Measurements from ENCODE around the gene TIMM17A.

GRCh38 chr1:202007304-202007703, 52.0 kb downstream of the TIMM17A start:
- TF ChIP-seq CTCF (IDR thresholded peaks at IDR 0.05) (no peak), EZH2phosphoT487 (IDR thresholded peaks at IDR 0.05) (no peak)

Measured in neural progenitor cell (in vitro differentiated cells).